ENCODE data around the gene EFHC1.

Gene EFHC1

DNA sequence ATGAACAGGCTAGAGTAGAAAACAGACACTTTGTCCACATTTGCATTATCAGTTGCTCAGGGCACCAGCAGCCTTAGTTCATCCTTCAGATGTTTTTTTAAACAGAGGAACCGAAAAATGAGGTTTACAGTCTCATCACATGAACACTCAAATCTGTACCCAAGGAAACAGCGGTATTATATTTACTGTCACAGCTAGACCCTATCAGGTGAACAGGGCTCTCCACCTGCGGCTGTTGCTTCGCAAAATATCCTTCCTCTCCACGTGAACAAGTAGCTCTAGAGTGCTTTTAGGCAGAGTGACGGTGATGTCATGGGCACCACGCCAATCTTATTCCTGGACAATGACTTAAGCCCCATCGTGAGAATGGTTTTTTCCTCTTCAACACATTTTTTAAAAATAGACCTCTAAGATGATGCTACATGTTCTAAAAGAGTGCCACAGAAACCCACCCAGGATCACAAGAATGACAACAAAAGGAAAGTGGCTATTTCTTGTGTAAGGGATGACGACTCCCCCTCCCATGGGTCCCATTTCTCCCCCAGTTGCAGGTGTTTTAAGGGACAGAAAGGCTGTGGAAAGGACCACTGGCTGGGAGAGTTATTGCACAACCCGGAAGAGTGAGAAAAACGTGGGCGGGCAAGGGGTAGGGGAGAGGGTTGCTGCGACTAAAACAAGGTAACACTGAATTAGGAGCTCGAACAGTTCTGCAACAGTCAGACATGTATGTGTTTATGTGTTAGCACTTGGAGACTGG, 77.7 kb downstream of the EFHC1 start:
- H3K4me3 ChIP-seq (ENCODE audit: low read depth, low read length): no peak overlapping the region
- in situ Hi-C loops (cut with HindIII; ENCODE audit: low sequenced_read_pairs): no loop called here
- TF ChIP-seq, protein P1, sequence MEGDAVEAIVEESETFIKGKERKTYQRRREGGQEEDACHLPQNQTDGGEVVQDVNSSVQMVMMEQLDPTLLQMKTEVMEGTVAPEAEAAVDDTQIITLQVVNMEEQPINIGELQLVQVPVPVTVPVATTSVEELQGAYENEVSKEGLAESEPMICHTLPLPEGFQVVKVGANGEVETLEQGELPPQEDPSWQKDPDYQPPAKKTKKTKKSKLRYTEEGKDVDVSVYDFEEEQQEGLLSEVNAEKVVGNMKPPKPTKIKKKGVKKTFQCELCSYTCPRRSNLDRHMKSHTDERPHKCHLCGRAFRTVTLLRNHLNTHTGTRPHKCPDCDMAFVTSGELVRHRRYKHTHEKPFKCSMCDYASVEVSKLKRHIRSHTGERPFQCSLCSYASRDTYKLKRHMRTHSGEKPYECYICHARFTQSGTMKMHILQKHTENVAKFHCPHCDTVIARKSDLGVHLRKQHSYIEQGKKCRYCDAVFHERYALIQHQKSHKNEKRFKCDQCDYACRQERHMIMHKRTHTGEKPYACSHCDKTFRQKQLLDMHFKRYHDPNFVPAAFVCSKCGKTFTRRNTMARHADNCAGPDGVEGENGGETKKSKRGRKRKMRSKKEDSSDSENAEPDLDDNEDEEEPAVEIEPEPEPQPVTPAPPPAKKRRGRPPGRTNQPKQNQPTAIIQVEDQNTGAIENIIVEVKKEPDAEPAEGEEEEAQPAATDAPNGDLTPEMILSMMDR (IDR thresholded peaks at IDR 0.05; ENCODE audit: low read depth, low read length, missing control alignments): no peak
- DNase-seq (ENCODE audit: low read depth): no peak

DNA sequence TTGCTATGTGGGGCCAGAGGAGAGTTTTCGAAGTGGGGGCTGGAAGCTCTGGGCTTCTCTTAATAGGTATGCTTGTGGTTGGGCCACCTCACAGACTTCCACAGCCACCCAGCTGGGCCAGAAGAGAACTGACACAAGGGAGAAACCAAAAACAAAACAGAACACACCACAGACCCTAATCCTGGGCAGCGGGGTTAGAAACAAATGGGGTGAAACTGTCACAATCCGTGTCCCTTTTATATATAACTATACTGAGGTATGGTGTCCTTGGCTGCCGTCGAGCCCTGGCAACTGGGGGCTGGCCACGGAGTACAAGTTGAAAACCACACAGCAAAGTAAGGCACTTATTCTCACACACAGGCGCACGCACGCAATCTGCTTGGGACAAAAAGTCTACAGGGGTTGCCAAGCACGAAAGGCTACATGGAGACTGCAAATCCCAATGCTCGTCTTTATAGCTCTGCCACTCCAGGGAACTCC, 78.4 kb downstream of the EFHC1 start:
- H3K4me3 ChIP-seq (ENCODE audit: low read depth, low read length): no peak overlapping the region
- no peak for DNase-seq (ENCODE audit: low read depth)
- in situ Hi-C loops (cut with HindIII; ENCODE audit: low sequenced_read_pairs): no loop called here
- TF ChIP-seq, protein P1 (IDR thresholded peaks at IDR 0.05; ENCODE audit: low read depth, low read length, missing control alignments): no peak

DNA sequence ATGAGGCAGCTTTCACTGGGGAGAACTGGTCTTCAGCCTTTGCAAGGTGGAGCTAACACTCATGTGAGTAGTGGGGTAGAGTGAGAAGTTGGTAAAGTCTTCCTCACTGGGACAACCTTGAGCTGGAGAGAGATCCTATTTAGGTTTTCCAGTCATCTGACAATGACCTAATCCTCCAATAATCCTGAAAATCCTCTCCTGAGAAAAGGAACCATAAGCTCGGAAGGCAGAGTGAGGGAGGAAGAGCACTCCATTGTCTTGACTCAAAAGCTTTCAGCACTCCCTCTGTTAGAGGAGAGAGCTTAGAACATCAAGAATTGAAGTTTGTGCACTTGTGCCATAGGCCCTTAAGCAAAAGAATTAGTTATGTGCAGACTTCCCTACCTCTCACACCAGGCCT, 78.9 kb downstream of the EFHC1 start:
- DNase-seq (ENCODE audit: low read depth): no peak
- H3K4me3 ChIP-seq (ENCODE audit: low read depth, low read length): no peak overlapping the region
- in situ Hi-C loops (cut with HindIII; ENCODE audit: low sequenced_read_pairs): no loop called here
- TF ChIP-seq, protein P1 (IDR thresholded peaks at IDR 0.05; ENCODE audit: low read depth, low read length, missing control alignments): no peak

DNA sequence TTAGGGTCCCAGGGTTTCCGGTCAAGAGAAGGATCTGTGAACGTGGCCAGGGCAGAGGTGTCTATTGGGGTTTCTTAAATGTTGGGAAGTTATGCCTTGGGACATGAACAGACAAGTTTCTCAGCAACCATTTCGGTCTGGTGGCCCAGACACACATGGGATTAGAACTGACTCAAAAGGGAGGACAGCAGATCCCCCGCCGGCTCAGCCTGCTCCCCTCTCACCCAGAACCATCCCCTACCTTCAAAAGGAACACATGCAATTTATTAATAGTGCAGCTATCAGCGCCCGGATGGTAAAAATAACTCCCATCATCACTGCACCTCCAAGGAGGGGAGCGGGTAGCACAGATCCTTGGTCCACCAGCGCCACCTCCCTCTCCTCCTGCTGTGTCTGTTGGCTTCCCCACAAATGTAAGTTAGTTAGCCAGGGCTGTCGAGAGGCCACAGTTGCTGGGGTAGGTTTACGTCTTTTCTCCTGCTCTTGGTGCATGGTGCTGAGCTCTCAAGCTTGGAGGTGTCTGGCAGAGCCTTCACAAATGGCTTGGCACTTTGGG, 79.6 kb downstream of the EFHC1 start:
- DNase-seq (ENCODE audit: low read depth): no peak
- H3K4me3 ChIP-seq (ENCODE audit: low read depth, low read length): no peak overlapping the region
- in situ Hi-C loops (cut with HindIII; ENCODE audit: low sequenced_read_pairs): no loop called here
- TF ChIP-seq, protein P1 (IDR thresholded peaks at IDR 0.05; ENCODE audit: low read depth, low read length, missing control alignments): no peak

DNA sequence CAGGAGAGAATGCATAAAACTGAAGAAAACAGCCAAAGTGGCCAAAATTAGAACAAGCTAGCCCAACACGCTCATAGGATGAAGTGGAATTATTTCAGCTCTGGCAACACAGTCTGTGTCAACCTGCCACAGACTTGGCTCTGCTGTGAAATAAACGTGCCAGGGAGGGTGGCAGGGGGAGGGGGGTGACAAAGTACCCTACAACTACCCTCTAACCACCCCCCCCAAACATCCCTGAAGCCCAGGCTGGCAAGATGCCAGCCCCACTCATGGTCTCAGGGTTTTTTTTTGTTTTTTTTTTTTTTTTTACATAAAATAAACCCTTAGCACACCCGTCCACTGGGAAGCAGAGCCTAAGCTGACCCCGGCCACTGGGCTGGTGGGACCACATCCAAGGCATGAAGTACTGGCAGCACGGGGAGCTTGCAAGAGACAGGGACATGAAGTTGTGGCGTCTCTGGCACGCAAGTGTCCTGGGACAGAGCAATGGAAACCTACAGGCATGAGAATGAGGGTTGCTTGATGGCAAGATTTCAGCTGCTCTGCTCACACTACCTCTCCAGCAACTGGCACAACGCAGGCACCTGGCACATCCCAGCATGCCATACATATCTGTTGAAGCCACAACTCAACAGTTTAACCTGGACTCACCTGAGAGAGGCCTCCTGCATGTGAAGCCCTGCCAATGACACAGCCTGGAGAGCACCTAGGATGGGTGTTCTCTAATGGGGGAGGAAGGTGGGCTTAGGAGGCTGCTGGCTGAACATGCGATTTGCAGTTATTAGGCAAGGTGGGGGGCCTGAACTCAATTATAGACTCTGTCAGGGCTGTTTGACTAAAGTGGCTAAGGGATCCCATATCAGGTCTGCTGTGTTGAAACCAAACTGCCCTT, 80.3 kb downstream of the EFHC1 start:
- TF ChIP-seq, protein P1 (IDR thresholded peaks at IDR 0.05; ENCODE audit: low read depth, low read length, missing control alignments): no peak
- no peak overlapping the region for H3K4me3 ChIP-seq (ENCODE audit: low read depth, low read length)
- in situ Hi-C loops (cut with HindIII; ENCODE audit: low sequenced_read_pairs): no loop called here

DNA sequence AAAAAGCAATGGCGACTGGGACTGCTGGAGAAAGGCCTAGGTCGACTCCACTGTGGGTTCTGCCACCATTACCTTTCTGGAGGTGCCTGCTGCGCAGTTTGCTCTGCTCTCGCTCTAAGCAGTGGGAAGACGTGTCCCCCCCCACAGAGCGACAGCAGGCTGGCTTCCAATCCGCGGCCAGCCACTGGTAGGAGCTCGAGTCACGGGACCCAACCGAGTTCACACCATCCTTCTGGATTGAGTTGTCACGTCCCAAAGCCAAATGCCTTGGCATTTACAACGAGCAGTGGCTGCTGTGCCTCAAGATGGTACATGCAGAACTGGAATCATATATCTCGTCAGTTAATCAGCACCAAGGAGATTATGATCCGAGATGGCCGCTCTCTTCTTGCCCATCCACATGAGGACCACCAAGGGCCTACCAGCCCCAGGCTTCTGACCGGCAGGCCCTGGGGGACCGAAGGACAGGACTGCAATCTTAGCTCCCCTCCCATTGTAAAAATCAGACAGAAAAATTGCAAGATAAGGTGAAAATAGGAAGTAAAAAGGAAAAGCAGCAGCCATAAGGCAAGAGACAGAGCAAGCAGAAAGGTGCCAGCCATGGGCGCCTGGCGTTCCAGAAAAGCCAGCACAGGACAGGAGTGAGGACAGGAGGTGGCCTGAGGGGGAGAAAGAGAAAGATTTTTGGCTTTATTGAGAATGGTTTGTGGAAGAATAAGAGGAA, 82.3 kb downstream of the EFHC1 start:
- in situ Hi-C loops (cut with HindIII; ENCODE audit: low sequenced_read_pairs): no loop called here
- TF ChIP-seq, protein P1 (IDR thresholded peaks at IDR 0.05; ENCODE audit: low read depth, low read length, missing control alignments): no peak
- no peak for DNase-seq (ENCODE audit: low read depth)
- no peak overlapping the region for H3K4me3 ChIP-seq (ENCODE audit: low read depth, low read length)

More for the DNA sequence above, 80.3 kb downstream of the EFHC1 start:
- no peak for DNase-seq (ENCODE audit: low read depth)
